HPDE6-E6E7 (cell line): Measurements from ENCODE around the gene TMEM184B.

Experiments
- DNase-seq: peaks from one replicate; pipeline ENCODE4 v3.0.0; 2011; ENCODE audit warnings: missing footprints; ENCODE audit errors: extremely low spot score

The TMEM184B gene

GRCh38 chr22:38226853-38227649, 45.8 kb downstream of the TMEM184B start:
- DNase-seq: no peak

GRCh38 chr22:38223289-38223960, 49.4 kb downstream of the TMEM184B start:
- no peak for DNase-seq

- no peak for DNase-seq
Measured at GRCh38 chr22:38222797-38223119, 50.1 kb downstream of the TMEM184B start.

GRCh38 chr22:38221908-38222796, 50.7 kb downstream of the TMEM184B start:
- DNase-seq: no peak

DNA sequence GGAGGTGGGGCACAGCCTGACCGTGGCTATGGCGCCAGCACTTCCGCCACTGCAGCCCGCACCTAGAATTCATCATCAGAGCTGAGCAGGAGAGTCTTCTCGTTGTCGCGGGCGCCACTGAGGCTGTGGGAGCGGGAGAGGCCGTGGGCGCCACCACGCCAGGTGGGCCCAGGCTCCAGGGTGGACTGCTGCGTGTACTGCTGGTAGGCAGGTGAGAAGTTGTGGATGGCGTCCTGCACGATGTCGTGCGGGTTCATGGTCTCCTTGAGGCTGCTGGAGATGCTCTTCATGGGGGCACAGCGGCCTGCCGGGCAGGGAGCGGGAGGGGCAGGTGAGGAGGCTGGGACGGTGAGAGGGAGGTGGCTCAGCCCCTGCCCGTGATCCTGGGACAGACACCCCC, 51.4 kb downstream of the TMEM184B start:
- DNase-seq: no peak

DNA sequence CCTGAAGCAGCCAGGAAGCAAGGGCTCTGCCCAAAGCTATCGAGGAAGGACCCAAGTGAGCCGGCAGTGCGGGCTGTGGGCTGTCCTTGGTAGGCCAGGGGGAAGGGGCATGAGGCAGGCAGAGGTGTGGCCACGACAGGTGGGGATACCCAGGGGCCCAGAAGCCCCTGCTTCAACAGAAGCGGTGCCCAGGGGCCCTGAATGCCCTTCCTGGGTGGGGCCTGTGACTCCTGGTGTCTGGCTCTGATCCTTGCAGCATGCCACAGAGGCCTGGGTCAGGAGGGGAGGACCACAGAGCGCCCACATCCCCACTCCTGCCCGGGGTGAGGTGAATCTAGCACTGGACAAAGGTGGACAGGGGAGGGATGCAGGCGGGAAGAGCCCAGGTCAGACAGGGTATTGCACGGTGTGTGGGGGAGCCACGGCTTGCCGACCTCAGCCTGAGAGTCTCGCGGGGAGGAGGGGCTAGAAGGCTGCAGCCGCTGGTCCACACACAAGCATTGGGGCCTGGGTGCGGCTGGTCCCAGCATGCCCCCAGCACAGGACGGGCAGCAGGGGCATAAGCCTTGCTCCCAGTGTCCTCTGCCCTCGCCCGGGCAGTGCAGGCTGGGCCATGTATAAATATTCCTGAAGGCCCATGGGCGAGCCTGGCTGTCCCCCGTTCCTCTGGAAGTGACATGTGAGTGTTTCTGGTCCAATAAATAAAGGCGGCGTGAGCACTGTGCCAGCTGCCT, 52.0 kb downstream of the TMEM184B start:
- no peak for DNase-seq

DNA sequence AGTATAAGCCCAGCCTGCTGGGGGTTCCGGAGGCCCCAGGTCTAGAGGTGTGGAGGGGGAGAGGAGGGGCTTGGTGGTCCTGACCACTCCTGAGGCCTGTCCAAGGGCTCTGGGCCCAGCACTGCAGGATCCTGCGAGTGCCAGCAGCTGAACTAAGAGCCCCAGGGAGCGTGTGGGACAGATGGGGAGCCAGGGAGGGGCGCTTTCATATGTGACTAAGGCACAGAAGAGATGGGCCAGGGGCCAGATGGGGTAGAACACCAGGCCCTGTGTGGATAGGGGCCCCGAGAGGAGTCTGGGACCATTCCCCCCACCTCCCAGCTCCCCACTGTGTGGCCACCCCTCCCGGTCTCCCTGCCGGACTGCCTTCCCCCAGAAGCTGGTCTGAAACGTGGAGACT, 52.6 kb downstream of the TMEM184B start:
- no peak for DNase-seq

GRCh38 chr22:38219632-38220031, 53.2 kb downstream of the TMEM184B start:
- DNase-seq: no peak

DNA sequence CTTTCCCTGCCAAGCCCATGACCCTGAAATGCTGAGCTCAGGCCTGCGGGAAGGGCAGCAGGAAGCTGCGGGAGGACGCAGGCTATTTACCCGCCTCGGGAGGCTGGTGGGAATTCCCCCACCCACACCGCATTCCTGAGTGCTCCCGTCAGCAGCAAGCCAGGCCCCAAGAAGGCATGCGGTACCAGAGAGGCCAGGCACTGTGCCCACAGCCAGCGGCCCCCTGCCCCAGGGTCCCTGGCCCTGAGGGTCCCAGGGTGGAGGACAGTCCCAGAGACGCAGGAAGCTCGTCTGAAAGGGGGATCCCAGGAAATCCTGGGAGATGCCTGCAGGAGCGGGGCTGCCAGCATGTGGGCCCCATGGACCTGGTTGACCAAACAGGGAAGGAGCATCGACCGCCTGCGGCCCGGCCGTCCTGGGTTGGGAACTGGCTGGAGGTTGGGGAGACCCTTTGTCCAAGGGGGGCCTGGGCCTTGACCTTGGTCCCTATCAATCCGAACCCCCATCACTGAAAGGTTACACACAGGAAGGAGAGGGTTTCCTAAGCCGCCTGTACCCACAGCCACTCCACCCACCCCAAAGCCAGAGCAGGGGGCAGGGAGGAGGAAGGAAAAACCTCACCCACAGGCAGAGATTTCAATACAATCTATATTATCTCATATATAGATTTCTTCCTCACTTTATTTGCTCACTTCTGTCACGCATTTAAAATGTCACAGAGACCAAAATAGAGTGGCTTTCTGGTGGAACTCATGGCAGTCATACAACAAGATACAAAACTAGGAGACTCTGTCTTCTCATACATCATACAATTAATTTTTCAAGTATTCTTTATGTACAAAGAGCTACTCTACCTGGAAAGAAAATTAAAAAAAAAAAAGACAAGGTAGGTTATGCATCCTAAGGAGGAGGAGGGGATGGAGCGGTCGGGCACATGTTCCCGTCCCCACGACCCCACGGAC, 53.9 kb downstream of the TMEM184B start:
- no peak for DNase-seq

DNA sequence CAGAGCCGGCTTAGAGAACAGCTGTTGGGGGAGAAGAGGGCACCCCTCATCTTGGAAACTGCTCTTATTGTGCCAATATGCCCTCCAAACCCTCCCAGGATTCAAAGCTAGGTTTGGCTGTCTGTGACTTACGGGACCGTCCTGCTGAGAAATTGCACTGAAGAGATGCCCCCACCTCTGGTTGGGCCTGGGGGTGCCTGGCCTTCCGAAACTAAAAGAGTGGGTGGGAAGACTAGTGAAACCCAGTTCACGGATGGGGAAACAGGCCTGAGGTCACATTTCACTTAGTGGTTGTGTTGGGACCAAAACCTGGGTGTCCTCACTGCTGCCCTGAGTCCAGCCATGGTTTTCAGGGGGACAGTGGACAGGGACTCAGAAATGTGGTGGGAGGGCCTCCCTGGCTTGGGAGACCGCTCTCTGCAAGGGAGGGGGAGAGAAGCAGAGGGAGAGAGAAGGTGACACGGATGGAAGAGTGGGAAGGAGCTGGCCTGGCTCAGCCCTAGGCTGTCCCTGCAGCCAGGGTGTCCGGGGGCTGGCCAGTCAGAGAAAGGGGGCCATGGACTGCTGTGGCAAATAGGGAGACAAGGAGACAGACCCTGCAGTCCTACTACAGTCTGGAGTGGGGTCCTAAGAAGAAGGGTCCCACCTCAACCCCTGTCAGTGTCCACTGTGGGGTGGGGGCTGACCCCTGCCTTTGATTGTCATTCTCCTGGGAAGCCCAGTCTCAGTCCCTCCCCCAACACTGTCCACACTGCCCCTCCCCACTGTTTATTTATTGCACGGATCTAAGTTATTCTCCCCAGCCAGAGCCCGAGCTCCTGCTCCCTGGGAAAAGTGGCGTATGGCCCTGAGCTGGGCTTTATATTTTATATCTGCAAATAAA, 57.4 kb downstream of the TMEM184B start:
- DNase-seq: no peak

GRCh38 chr22:38214302-38215056, 58.3 kb downstream of the TMEM184B start:
- DNase-seq: no peak

- DNase-seq: no peak
Measured at GRCh38 chr22:38213990-38214301, 58.9 kb downstream of the TMEM184B start.

DNA sequence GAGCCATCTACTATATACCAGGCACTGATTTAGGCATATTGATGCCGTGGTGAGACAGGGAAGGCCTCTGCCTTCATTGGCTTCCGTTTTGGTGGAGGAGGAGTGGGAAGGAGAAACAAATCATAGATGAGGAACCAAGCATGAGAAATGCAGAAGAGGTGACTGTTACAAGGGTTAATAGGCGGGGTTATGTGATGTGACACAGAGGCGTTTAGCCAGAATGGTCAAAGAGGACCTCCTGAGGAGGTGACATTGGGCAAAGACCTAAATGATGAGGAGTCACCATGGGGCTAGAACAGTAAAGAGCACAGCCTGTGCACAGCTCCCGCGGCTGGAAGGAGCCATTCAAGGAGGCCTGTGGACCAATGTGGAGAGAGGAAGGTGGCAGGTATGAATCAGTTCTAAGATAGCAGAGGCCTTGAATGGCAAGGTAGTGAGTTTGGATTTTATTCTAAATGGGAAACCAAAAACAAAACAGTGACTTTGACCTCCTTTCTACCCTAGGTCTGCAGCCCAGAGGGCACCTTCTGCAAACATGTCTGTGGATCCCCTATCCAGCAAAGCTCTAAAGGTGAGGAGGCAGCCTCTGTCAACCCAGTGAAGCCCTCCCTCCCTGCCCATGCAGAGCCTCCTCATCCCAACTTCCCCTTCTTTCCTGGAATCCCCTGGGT, 59.4 kb downstream of the TMEM184B start:
- no peak for DNase-seq

DNA sequence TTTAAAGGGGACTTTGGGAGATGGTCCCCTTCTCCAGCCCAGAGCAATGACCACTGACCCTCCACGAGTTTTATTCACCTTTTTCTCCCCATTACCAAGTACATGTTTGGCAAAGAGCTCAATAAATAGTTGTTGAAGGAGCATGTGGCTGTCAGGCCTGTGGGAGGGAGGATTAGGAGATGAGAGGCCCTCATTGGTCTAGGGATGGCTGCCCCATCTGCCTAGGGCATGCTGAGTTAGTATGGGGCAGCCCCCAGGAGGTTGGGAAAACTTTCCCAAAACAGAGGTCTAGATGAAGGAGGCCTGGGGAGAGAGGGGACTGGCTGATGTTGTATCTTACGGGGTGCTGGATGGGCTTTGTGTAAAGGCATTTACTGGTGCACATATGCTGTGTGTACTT, 60.4 kb downstream of the TMEM184B start:
- no peak for DNase-seq

GRCh38 chr22:38211556-38211955, 61.3 kb downstream of the TMEM184B start:
- DNase-seq: no peak

- no peak for DNase-seq
Measured at GRCh38 chr22:38208551-38208968, 64.2 kb downstream of the TMEM184B start.

DNA sequence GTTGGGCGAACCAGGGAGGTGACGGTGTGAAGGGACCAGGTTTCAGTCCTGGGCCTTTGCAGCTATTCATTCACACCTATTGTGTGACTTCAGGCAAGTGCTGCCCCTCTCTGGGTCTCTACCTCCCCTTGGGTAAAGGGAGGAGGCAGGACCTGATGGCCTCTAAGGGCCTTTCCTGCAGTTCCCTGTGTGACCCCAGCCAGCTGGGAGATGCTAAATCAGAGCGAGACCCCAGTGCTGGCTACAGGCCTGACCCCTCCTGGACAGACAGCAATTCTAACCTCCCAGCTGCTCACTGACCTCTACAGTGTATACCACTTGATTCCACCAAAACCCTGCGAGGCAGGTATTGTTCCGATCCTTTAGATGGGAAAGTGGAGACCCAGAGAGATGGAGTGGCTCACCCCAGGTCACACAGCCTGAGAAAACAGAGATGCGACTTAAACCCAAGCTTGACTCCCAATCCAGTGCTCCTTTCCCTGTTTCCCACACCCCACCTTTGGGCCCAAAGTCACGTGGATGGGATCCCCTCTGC, 64.8 kb downstream of the TMEM184B start:
- DNase-seq: no peak
